ENCODE data around the gene HIVEP3.

Gene HIVEP3

DNA sequence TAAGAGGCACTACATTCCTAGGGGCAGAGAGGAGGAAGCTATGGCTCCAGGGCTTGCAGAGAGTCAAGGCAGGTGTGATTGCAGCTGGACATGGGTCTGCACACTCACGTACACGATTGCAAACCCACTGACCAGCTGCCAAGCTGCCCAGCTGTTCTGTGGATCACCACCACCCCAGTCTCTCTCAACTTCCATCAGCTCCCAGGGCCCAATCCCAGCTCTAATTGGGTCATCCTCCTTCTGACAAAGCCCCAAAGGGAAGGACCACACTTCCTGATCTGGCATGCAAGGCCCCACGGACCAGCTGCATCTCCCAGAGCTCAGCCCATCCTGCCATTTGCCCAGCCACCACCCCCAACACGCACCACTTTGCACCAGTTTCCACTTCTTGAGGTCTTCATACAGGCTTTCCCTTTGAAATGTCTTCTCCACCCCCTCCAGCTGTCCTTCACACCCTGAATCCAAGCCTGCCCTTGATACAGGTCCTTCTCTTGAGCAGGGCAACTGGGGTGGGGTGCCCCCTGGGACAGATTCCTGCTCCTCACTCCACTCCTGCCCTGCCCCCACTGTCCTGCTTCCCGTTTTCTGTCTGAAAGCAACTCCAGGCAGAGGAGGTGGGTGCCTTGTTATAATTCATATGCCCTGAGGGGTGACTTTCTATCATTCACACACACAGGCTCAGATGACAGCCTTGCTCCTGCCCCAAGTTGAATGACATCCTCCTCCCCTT lies 254.9 kb downstream of the HIVEP3 start:
- Histone ChIP-seq H3K4me2 (ENCODE audit: low read depth, low read length, poor library complexity, severe bottlenecking) (no peak overlapping the region), H3K27me3 (ENCODE audit: insufficient read depth, low read length, poor library complexity, severe bottlenecking) (no peaks in the 10 kb centered on the region), H3K4me3 (ENCODE audit: low read length, poor library complexity, severe bottlenecking) (no peak overlapping the region), H3K9ac (ENCODE audit: low read depth, low read length, poor library complexity, severe bottlenecking) (no peak overlapping the region), H3K79me2 (ENCODE audit: insufficient read depth, low read length) (no peaks in the 10 kb centered on the region), H3K9me2 (replicated peaks; ENCODE audit: low read depth, low read length) (no peaks in the 10 kb centered on the region), H2AFZ (ENCODE audit: low read length) (no peak overlapping the region), H3K36me3 (ENCODE audit: insufficient read depth, low read length) (no peaks in the 10 kb centered on the region), H4K20me1 (ENCODE audit: insufficient read depth, low read length, poor library complexity, severe bottlenecking) (no peaks in the 10 kb centered on the region), H3F3A (ENCODE audit: low read depth) (peaks cover 3% of the 10 kb centered on the region; the same call in 1 of the 2 replicates), H3K9me3 (ENCODE audit: insufficient read depth, low read depth, low read length) (no peaks in the 10 kb centered on the region), H3K4me1 (ENCODE audit: insufficient read depth, low read length, poor library complexity, severe bottlenecking) (peaks cover 22% of the 10 kb centered on the region)
- TF ChIP-seq, protein P1, sequence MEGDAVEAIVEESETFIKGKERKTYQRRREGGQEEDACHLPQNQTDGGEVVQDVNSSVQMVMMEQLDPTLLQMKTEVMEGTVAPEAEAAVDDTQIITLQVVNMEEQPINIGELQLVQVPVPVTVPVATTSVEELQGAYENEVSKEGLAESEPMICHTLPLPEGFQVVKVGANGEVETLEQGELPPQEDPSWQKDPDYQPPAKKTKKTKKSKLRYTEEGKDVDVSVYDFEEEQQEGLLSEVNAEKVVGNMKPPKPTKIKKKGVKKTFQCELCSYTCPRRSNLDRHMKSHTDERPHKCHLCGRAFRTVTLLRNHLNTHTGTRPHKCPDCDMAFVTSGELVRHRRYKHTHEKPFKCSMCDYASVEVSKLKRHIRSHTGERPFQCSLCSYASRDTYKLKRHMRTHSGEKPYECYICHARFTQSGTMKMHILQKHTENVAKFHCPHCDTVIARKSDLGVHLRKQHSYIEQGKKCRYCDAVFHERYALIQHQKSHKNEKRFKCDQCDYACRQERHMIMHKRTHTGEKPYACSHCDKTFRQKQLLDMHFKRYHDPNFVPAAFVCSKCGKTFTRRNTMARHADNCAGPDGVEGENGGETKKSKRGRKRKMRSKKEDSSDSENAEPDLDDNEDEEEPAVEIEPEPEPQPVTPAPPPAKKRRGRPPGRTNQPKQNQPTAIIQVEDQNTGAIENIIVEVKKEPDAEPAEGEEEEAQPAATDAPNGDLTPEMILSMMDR (conservative IDR thresholded peaks at IDR 0.05; ENCODE audit: low read length), result no peak
- no peak for TF ChIP-seq EZH2phosphoT487 (IDR thresholded peaks at IDR 0.05; ENCODE audit: borderline replicate concordance)

DNA sequence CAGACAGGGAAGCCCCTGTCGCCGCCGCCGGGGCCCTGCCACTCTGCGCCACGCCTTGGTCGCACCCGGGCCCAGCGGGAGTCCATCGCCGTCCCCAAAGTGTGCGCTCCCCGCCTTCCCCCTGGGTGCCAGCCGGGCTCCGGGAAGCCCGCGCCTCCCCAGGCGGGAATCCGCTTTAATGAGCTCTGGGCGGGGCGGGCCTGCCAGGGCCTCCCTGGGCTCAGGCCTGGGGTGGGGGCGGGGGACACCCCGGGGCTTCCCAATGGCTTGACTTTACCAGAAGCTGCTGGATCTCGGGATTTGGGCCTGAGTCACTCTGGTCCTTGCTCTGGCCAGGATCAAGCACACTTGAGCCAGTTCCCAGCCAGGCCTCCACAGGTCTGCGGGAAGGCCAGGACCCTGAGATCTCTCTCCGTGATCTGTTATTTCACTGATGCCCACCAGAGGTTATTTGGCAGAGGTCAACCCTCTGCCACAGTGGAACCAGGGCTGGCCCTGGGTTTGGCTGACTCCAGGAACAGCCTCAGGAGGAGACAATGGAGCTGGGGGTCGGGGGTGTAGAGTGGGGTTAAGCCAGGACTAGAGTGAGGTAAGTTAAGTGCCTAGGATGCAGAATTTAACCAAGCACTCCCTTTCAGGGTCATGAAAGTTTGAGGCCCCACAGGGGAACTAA lies 255.8 kb downstream of the HIVEP3 start:
- Histone ChIP-seq H3K4me3 (ENCODE audit: low read length, poor library complexity, severe bottlenecking) (no peak overlapping the region), H3K4me1 (ENCODE audit: insufficient read depth, low read length, poor library complexity, severe bottlenecking) (peaks cover 28% of the 10 kb centered on the region), H3K9me2 (replicated peaks; ENCODE audit: low read depth, low read length) (no peaks in the 10 kb centered on the region), H3K9ac (ENCODE audit: low read depth, low read length, poor library complexity, severe bottlenecking) (no peak overlapping the region), H2AFZ (ENCODE audit: low read length) (no peak overlapping the region), H3K4me2 (ENCODE audit: low read depth, low read length, poor library complexity, severe bottlenecking) (no peak overlapping the region), H3K79me2 (ENCODE audit: insufficient read depth, low read length) (no peaks in the 10 kb centered on the region), H3F3A (ENCODE audit: low read depth) (peaks cover 3% of the 10 kb centered on the region; the same call in 1 of the 2 replicates), H3K36me3 (ENCODE audit: insufficient read depth, low read length) (no peaks in the 10 kb centered on the region), H4K20me1 (ENCODE audit: insufficient read depth, low read length, poor library complexity, severe bottlenecking) (no peaks in the 10 kb centered on the region), H3K27me3 (ENCODE audit: insufficient read depth, low read length, poor library complexity, severe bottlenecking) (no peaks in the 10 kb centered on the region), H3K9me3 (ENCODE audit: insufficient read depth, low read depth, low read length) (no peaks in the 10 kb centered on the region)
- no peak for TF ChIP-seq EZH2phosphoT487 (IDR thresholded peaks at IDR 0.05; ENCODE audit: borderline replicate concordance)
- TF ChIP-seq, protein P1 (conservative IDR thresholded peaks at IDR 0.05; ENCODE audit: low read length), result no peak

DNA sequence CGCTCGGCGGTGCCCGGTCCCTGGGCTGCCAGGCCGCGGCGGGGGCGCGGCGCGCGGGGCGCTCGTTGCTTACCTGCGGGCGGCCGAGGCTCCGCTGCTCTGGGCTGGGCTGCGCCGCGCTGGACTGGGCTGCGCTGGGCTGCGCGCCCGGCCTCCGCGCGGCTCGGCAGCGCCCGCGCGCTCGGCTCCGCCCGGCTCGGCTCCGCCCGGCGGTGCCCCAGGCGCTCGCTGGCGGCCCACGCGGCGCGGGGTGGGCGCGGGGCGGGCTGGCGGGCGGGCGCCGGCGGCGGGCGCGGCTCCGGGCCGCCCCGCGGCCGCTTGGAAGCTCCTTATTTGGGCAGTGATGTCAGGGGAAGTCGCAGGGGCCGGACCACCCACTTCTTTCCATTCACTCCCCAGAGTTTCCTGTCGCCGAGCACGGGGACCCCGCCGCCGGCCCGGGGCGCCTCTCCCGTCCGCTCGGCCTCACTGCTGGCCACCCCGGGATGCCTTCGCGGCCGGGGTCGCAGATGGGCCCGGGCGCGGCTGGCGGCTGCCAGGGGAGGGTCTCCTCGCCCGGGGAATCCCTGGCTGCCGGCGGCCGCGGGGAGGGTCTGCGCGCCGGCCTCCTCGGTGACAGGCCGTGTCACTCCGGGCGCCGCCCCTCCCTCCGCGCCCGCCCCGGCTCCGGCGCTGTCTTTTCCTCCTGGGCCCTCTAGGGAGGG lies 256.5 kb downstream of the HIVEP3 start:
- H3K4me3 ChIP-seq (ENCODE audit: low read length, poor library complexity, severe bottlenecking), result peak overlapping the region; percentile 75
- peaks cover 24% of the 10 kb centered on the region for H3K4me1 ChIP-seq (ENCODE audit: insufficient read depth, low read length, poor library complexity, severe bottlenecking)
- peak overlapping the region; percentile 23 for H3K9ac ChIP-seq (ENCODE audit: low read depth, low read length, poor library complexity, severe bottlenecking)
- no peak overlapping the region; the same call in 1 of the 2 replicates for H2AFZ ChIP-seq (ENCODE audit: low read length)
- peak overlapping the region; percentile 95 for H3K4me2 ChIP-seq (ENCODE audit: low read depth, low read length, poor library complexity, severe bottlenecking)
- no peaks in the 10 kb centered on the region for H3K9me2 ChIP-seq (replicated peaks; ENCODE audit: low read depth, low read length)
- TF ChIP-seq, protein P1 (conservative IDR thresholded peaks at IDR 0.05; ENCODE audit: low read length), result no peak
- peaks cover 3% of the 10 kb centered on the region; the same call in 1 of the 2 replicates for H3F3A ChIP-seq (ENCODE audit: low read depth)
- no peaks in the 10 kb centered on the region for H4K20me1 ChIP-seq (ENCODE audit: insufficient read depth, low read length, poor library complexity, severe bottlenecking)
- no peaks in the 10 kb centered on the region for H3K27me3 ChIP-seq (ENCODE audit: insufficient read depth, low read length, poor library complexity, severe bottlenecking)
- no peaks in the 10 kb centered on the region for H3K9me3 ChIP-seq (ENCODE audit: insufficient read depth, low read depth, low read length)
- H3K79me2 ChIP-seq (ENCODE audit: insufficient read depth, low read length), result no peaks in the 10 kb centered on the region
- no peaks in the 10 kb centered on the region for H3K36me3 ChIP-seq (ENCODE audit: insufficient read depth, low read length)

All from Loucy (cell line).